Activated naive CD4-positive, alpha-beta T cell (primary cell): ENCODE measurements around the gene IFNL2.

Experiments used
- DNase-seq, 4 experiments: peaks; one replicate each; lab custom pipeline; 2025; lab: John Stamatoyannopoulos, UW

The IFNL2 gene

GRCh38 chr19:39318071-39318470 lies 49.9 kb downstream of the IFNL2 start:
- no peak for DNase-seq

- DNase-seq, result no peak
These were observed 50.5 kb downstream of the IFNL2 start for GRCh38 chr19:39318690-39319089.

DNA sequence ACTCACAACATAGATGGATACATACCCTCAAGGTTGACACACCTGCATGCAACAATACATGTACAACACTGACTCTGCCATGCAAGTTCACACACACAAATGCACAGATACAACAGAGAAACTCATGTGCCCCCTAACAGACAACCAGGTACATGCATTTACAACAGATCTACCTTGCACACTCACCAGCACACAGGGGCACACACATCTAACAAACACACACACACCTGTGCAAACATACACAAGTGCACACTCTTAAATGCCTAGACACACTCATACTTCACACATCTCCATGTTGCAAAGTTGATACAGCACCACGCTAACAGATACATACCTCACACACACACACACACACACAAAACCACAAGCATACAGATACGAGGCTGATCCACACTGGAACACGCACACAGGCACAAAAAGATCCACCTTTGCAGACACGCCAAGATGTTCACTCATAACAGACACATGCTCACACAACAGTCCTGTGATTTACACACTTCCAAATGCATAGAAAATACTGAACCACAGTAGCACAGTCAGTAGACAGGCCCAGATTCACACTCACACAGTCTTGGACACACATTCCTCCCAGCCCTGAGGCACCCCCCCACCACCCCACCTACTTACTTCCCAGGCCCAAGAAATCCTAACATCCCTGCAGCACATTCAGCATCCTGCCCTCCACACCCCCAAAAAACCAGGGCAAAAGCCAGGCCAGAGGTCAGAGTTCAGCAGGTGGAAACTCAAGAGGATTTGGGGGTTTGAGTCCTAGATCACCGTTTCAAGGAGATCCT lies 51.1 kb downstream of the IFNL2 start:
- DNase-seq, result no peak
